GM21381 (cell line): ENCODE measurements around the gene LRP1-AS.

Source experiments
- ATAC-seq: cut with Tn5 transposase; IDR thresholded peaks from one replicate; pipeline ENCODE4 v1.9.1; 2021; ENCODE audit warnings: mild to moderate bottlenecking, moderate library complexity; ENCODE audit not compliant: unreplicated experiment

The LRP1-AS gene

DNA sequence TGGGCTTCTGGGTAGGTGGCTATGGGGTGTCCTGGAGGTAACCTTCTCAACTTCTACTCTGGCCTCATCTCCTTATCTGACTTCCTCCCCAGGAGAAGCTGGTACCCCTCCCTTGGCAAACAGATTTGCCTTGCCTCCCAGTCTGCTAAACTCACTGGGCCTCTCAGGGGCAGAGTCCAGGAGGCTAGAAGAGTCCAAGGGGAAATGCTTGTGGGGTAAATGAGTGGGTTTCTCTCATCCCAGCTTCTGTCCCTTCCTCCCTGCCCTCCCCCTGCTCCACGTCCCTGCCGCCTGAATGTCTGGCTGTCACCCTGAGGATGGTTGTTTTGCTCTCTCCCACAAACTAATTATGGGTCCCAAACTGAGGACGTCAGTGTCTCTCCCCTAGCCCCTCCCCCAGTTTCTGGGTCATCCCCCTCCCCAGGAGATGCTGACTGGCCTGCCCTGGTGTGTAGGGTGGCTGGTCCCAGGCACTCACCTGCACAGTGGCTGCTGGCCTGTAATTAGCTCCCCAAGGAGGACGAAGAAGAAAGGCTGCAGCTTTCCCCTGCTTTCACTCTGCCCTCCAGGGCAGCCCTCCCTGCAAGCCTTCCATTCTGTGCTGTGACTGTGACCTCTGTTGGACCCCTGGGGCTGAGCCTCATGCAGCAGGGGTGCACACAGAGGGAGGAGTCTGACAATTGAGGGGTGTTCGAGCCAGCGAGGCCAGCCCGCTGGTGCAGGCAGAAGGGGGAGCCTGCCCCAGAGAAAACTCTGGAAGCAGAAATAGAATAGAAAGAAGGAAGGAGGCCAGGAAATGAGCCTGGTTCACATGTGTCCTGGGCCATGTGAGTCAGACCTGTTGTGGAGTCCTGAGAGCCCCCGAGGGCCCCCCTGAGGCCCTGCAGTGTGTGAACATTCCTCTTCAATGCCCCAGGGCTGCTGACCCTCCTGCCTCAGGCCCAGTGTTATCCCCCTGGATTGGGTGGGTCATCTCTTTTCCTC, at the start of gene LRP1-AS:
TSS of gene LRP1-AS (minus strand) at position 659 of the 984 bp plus-strand sequence.
- ATAC-seq = no peak

DNA sequence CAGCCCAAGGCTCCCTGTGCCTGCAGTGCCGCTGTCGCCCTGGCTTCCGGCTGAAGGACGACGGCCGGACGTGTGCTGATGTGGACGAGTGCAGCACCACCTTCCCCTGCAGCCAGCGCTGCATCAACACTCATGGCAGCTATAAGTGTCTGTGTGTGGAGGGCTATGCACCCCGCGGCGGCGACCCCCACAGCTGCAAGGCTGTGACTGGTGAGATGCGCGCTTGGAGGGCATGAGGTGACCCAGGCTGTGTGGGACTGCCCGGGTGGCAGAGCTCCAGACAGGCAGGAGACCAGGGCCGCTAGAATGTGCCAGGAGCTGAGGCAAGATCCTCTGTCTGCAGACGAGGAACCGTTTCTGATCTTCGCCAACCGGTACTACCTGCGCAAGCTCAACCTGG, 49.5 kb upstream of the LRP1-AS start:
- ATAC-seq = no peak

DNA sequence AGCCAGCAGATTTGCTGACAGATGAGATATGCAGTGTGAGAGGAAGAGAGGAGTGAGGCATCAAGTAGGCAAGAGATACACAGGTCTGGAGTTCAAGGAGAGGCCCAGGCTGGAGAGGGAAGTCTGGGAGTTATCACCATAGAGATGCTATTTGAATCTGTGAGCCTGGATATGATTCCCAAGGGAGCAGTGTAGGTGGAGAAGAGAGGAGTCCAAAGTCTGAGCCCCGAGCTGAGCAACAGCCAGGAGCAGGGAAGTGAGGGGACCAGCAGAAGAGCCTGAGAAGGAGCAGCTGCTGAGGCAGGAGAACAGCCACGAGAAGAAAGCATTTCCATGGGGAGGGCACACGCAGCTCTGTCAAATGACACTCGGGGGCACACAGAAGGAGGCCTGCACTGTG, 49.0 kb upstream of the LRP1-AS start:
- ATAC-seq = no peak

DNA sequence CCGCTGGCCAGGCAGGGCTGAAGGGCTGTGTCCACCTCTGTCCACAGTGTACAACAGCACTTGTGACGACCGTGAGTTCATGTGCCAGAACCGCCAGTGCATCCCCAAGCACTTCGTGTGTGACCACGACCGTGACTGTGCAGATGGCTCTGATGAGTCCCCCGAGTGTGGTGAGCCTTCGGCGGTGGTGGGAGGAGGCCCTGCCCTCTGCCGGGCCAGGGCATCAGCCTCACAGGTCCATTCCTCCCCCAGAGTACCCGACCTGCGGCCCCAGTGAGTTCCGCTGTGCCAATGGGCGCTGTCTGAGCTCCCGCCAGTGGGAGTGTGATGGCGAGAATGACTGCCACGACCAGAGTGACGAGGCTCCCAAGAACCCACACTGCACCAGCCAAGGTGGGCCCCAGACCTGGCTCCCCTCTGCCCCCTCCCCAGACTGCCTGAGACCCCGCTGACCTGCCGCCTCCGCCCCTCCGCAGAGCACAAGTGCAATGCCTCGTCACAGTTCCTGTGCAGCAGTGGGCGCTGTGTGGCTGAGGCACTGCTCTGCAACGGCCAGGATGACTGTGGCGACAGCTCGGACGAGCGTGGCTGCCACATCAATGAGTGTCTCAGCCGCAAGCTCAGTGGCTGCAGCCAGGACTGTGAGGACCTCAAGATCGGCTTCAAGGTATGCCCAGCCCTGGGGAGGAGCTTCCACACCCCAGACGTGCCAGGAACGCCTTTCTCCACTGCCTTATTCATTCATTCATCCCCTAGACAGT, 48.4 kb upstream of the LRP1-AS start:
- ATAC-seq = no peak

DNA sequence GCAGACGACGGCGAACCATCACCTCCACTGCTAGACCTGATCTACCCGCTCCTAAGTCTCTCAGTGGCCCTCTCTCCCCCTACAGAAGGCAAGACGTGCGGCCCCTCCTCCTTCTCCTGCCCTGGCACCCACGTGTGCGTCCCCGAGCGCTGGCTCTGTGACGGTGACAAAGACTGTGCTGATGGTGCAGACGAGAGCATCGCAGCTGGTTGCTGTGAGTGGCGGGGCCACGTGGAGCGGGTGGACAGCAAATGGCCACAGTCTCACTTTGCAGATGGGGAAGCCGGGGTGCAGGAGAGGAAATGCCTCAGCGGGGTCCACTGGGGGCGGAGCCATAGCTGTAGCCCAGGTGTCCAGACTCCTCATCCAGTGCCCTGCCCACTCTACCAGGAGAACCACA, 47.8 kb upstream of the LRP1-AS start:
- ATAC-seq = no peak

DNA sequence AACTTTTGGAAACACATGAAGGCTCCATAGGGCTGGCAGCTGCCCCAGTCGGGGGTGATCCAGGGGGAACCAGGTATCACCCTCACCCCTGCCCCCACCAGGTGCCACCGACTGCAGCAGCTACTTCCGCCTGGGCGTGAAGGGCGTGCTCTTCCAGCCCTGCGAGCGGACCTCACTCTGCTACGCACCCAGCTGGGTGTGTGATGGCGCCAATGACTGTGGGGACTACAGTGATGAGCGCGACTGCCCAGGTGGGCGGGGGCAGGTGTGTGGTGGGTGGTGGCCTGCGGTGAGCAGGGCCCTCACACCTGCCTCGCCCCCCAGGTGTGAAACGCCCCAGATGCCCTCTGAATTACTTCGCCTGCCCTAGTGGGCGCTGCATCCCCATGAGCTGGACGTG, 46.8 kb upstream of the LRP1-AS start:
- no peak for ATAC-seq

DNA sequence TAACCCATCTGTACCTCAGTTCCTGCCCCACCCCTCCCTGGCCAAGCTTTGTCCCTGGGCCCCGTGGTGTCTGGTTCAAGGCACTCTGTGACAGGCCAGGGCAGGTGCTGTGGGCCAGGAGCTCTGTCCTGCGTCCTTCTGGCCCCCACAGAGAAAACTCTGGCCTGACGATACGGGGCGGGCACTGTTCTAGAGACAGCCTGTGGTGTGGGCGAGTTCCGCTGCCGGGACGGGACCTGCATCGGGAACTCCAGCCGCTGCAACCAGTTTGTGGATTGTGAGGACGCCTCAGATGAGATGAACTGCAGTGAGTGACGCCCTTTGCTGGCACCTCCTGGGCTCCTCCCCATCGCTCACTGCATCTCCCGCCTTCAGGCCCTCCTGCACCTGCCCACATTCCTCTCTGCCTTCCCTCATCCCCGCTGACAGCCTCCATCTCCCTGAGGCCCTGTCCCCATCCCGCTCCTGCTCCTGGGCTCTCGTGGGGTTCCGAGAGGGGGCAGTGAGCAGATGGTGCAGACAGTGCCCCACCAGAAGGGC, 46.4 kb upstream of the LRP1-AS start:
- no peak for ATAC-seq

DNA sequence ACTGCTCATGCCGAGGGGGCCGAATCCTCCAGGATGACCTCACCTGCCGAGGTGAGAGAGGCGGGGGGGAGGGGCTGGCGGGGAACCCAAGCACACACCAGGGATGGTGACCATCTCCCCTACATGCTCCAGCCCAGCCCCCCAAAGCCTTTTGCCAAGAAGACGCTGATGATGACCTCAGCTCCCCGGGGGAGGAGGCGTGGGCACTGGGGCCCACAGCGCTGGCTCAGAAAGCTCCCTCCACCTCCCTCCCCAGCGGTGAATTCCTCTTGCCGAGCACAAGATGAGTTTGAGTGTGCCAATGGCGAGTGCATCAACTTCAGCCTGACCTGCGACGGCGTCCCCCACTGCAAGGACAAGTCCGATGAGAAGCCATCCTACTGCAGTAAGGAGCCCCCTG, 45.5 kb upstream of the LRP1-AS start:
- ATAC-seq = no peak

DNA sequence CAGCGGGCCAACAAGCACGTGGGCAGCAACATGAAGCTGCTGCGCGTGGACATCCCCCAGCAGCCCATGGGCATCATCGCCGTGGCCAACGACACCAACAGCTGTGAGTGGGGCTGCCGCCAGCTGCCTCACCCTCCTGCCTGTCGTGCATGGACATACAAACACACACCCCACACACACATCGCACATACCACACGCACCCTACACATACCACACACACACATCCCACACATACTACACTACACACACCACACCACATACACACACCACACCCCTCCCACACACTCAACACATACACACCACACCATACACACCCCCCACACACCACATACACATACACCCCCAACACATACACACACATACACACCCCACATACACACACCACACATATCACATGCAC, 44.0 kb upstream of the LRP1-AS start:
- ATAC-seq = no peak

DNA sequence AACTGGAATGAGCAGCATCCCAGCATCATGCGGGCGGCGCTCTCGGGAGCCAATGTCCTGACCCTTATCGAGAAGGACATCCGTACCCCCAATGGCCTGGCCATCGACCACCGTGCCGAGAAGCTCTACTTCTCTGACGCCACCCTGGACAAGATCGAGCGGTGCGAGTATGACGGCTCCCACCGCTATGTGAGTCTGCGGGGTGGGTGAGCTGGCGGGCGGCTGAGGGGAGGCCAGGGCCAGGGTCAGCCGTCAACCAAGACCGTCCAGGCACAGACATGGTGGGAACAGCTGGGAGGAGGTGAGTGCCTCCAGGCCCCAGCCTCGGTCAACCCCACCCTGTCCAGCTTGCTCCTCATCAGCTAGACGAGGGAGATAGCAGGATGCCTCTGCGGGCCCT, 43.4 kb upstream of the LRP1-AS start:
- ATAC-seq = no peak

DNA sequence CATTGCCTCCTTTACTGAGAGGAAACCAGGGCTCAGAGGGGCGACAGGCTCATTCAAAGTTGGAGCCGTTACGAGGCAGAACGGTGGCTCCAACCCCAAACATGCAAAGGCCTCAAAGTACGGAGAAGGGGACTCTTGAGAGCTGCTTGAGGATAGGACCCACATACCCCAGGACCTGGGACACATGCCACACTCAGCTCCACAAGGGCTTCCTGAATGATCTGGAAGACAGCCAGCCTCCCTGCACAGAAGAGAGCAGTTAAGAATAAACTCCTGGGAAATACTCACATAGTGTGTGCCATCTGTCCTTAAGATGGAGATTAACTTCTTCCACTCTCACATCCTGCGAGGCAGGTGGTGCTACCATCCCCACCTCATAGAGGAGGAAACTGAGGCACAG, 42.6 kb upstream of the LRP1-AS start:
- no peak for ATAC-seq

DNA sequence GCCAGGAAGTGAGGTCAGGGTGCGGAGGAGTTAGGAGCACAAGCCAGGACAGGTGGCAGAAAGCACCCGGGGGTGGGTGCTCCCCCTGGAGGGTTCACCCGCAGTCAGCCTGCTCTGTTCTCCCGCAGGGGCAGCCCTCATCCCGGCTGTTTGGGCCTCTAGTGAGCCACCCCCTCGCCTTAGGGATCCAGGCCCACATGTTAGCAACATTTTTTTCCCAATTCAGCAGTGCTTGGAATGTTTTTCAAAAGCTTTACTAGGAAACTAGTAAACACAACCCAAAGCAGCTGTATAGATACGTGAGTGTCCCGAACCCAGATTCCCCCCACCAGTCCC, 40.6 kb upstream of the LRP1-AS start:
- no peak for ATAC-seq

DNA sequence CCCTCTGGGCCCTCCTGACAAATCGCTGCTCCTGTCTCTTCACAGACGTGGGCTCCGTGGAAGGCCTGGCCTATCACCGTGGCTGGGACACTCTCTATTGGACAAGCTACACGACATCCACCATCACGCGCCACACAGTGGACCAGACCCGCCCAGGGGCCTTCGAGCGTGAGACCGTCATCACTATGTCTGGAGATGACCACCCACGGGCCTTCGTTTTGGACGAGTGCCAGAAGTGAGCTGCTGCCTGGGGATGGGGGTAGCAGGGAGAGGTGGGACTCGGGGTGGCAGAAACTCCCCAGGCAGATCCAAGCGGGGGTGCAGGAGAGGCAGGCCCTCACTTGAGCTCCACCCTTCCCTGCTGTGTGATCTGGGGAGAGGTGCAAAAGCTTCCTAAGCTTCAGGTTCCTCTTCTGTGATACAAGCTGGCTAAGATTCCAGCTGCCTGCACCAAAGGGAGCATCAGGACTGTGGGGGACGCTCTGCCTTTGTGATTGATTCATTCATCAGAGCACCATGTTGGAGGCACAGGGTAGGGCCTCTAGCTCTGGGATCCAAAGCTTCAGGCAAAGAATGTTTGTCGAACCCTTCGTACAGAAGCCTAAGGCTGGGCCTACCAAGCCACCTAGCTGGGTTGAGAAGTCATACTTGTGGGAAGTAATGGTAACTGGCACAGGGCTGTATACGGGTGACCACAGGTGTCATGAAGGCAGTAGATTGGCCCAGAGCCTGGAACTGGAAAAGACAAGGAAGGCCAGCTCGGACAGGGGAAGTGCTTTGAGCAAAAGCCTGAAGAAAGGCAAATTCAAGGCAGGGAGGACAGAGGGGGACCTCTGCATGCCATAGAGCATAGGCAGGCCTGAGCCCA, 40.0 kb upstream of the LRP1-AS start:
- no peak for ATAC-seq

DNA sequence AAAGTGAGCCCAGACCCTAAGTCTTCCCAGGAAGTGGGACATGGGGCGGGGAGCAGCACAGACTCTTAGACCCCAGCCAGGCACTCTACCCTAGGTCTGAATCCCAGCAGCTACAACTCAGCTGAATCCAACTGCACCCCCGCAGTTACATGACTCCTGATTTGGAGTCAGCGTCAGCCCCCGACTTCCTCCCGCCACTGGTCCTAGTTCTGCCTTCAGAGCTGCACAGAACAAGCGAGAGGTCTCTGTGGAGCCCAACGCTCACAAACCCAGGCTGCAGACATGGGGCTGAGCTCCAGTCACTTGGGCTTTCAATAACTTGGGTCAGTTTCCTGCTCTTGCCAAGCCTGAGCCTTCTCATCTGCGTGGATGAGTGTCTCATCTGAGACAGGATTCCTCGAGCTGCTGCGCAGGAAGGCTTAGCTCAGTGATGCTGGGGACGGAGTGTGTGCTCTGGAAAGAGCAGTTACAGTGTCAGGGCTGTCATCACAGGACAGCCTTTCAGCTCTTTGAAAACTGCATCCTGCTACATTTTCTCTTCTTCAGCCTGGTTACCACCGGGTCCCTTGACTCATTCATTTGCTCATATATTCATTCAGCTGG, 38.6 kb upstream of the LRP1-AS start:
- no peak for ATAC-seq

DNA sequence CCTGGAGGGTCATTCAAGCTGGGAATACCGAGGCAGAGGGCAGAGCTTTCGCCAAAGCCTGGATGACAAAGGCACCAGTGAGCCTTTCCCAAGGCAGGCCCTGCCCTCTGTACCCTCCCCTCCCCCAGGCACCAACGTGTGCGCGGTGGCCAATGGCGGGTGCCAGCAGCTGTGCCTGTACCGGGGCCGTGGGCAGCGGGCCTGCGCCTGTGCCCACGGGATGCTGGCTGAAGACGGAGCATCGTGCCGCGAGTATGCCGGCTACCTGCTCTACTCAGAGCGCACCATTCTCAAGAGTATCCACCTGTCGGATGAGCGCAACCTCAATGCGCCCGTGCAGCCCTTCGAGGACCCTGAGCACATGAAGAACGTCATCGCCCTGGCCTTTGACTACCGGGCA, 38.0 kb upstream of the LRP1-AS start:
- ATAC-seq = no peak

DNA sequence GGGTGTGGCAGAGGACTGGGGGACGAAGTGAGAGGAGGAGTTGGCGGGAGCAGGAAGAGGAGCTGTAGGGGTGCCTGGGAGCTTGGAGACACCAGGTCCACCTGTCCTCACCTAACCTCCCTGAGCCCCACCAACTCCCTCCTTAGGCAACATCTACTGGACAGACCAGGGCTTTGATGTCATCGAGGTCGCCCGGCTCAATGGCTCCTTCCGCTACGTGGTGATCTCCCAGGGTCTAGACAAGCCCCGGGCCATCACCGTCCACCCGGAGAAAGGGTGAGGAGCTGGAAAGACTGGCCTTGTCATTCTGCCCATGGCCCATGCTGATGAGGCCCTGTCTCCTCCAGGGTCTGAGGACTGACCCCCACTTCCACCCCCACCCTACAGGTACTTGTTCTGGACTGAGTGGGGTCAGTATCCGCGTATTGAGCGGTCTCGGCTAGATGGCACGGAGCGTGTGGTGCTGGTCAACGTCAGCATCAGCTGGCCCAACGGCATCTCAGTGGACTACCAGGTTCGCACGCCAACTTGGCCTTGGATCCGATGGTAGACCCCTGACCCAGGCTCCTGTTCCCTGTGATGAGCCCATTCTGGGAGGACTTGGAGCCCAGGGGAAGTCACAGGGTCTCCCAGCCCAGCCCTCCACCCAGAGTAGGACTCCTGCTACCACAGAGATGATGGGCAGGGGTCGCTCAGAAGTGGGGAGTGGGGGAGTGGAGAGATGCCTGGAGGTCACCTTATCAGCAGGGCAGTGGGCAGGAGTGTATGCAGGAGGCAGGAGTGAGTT, 36.7 kb upstream of the LRP1-AS start:
- no peak for ATAC-seq

DNA sequence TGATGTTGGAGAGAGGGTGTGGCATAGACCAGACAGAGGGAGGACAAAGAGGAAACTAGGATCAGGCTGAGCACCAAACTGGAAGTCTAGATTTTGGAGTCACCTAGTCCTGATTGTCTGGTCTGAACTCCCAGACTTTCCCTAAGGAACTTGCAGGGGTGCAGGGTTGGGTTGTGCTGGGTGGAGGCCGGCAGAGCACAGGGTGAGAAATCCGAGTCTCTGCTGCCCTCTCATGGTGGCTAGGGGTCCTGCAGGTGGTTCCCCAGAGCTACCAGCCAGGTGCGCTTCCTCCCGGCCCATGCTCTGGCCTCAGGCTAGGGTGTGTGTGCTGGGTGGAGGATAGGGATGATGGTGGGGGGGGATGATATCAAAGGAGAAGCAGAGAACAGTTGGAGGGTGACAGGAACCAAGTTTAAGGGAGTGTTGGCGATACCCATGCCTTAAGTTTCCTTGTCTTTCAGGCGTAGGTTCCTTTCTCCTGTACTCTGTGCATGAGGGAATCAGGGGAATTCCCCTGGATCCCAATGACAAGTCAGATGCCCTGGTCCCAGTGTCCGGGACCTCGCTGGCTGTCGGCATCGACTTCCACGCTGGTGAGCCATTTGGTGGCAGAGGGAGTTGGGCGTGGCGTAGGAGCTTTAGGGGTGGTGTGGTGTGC, 35.6 kb upstream of the LRP1-AS start:
- peak; percentile 79 for ATAC-seq

DNA sequence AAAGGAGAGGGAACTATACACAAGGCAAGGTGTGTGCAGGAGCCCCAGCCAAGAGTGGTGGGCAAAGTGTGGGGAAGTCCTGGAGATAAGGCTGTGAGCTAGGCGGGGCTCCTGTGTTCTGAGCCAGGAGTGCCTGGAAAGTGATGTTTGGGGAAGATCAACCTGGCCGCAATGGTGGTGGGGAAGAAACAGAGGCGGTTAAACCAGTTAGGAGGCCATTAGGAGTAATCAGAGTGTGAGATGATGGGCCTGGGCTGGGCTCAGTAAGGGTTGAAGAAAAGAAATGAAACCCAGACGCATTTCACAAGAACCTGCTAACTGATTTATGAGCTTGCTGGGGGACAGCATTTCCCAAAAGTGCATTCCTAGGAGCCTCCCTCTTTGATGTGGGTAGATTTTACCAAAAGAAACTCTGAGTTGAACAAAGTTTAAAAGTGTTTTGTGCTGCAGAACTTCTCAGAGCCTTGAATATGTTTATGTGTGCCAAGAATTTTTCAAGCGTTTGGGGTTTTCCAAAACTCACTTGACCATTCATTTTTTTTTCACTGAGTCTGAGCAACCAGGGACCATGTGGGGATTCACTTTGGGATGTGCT, 34.2 kb upstream of the LRP1-AS start:
- no peak for ATAC-seq

DNA sequence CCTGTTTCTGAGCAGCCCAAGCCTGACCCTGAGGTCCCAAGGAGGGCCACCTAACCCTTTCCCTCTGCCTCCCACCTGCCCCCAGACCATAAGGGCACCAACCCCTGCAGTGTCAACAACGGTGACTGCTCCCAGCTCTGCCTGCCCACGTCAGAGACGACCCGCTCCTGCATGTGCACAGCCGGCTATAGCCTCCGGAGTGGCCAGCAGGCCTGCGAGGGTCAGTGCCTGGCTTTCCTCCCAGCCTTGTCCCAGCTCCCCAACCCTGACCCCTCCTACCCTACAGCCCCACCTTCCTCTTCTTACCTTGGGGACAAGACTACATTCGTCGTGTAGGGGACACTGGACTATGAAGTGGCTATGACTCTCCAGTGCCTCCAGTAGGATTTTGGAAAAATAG, 33.7 kb upstream of the LRP1-AS start:
- no peak for ATAC-seq
